HG03097 (cell line): ENCODE results near the gene RHEX.
"Not testable (repeated sequence)": the region's sequence is repeated elsewhere in the genome, so short reads cannot be mapped to it uniquely, and the experiment has no call there.

Source experiments
- ATAC-seq: cut with Tn5 transposase; IDR thresholded peaks from one replicate; pipeline ENCODE4 v1.9.1; 2021; ENCODE audit not compliant: unreplicated experiment, low FRiP score

Gene RHEX

GRCh38 chr1:206055639-206056323 lies 2.8 kb downstream of the RHEX start:
- not testable (repeated sequence) for ATAC-seq

- ATAC-seq = not testable (repeated sequence)
Observed at GRCh38 chr1:206058289-206058926, 5.4 kb downstream of the RHEX start.

- ATAC-seq = no peak
Observed at GRCh38 chr1:206058927-206059292, 5.9 kb downstream of the RHEX start.

GRCh38 chr1:206059355-206059915 lies 6.5 kb downstream of the RHEX start:
- ATAC-seq = no peak

- ATAC-seq = no peak
Observed at GRCh38 chr1:206060844-206061243, 7.9 kb downstream of the RHEX start.

GRCh38 chr1:206062464-206062863 lies 9.5 kb downstream of the RHEX start:
- no peak for ATAC-seq

GRCh38 chr1:206064001-206064400 lies 11.0 kb downstream of the RHEX start:
- ATAC-seq = not testable (repeated sequence)

- not testable (repeated sequence) for ATAC-seq
Observed at GRCh38 chr1:206064501-206064900, 11.5 kb downstream of the RHEX start.

- no peak for ATAC-seq
Observed at GRCh38 chr1:206065547-206066145, 12.7 kb downstream of the RHEX start.

GRCh38 chr1:206066479-206067171 lies 13.7 kb downstream of the RHEX start:
- ATAC-seq = peak; percentile 62

GRCh38 chr1:206067486-206068227 lies 14.7 kb downstream of the RHEX start:
- ATAC-seq = no peak

GRCh38 chr1:206068314-206068713 lies 15.3 kb downstream of the RHEX start:
- ATAC-seq = no peak

- ATAC-seq = no peak
Observed at GRCh38 chr1:206070627-206071304, 17.8 kb downstream of the RHEX start.

GRCh38 chr1:206074839-206075238 lies 21.9 kb downstream of the RHEX start:
- no peak for ATAC-seq

GRCh38 chr1:206075786-206076755 lies 23.1 kb downstream of the RHEX start:
- no peak for ATAC-seq

- no peak for ATAC-seq
Observed at GRCh38 chr1:206079135-206079534, 26.2 kb downstream of the RHEX start.

- ATAC-seq = no peak
Observed at GRCh38 chr1:206080026-206080820, 27.2 kb downstream of the RHEX start.

- no peak for ATAC-seq
Observed at GRCh38 chr1:206081856-206082255, 28.9 kb downstream of the RHEX start.
